OCI-LY1 (cell line): ENCODE measurements around the gene ELF4.

Source experiments
- CTCF ChIP-seq: fragments of 200-600 bp; sonication (generic), shearing (Covaris generic); IDR thresholded peaks from 2 replicates; pipeline ENCODE4 v1.5.1; 2017; ENCODE audit warnings: mild to moderate bottlenecking, antibody characterized with exemption, low read length, moderate library complexity, mixed read lengths
- EZH2 ChIP-seq: fragments of 200-600 bp; sonication (generic), shearing (Covaris generic); IDR thresholded peaks from 2 replicates; pipeline ENCODE4 v1.8.0; 2017; ENCODE audit warnings: borderline replicate concordance, mixed run types, mild to moderate bottlenecking, antibody characterized with exemption, low read length, moderate library complexity, mixed read lengths

- peak; percentile 54 for TF ChIP-seq CTCF
- no peak for TF ChIP-seq EZH2
Observed at GRCh38 chrX:130120746-130121504, 10.6 kb upstream of the ELF4 start.
